GM23248 (cell line): ENCODE data around the gene NHLRC1.

ENCODE experiments used
- EZH2 ChIP-seq: fragments of 200-600 bp; sonication (generic); IDR thresholded peaks from 2 replicates; pipeline ENCODE4 v1.6.1; 2018; ENCODE audit warnings: antibody characterized with exemption, mild to moderate bottlenecking; ENCODE audit not compliant: insufficient read depth, poor library complexity, severe bottlenecking
- EZH2phosphoT487 ChIP-seq: fragments of 200-600 bp; sonication (generic); IDR thresholded peaks from 2 replicates; pipeline ENCODE4 v1.6.1; 2018; ENCODE audit warnings: antibody characterized with exemption, moderate library complexity, mild to moderate bottlenecking, low read depth; ENCODE audit not compliant: insufficient read depth

DNA sequence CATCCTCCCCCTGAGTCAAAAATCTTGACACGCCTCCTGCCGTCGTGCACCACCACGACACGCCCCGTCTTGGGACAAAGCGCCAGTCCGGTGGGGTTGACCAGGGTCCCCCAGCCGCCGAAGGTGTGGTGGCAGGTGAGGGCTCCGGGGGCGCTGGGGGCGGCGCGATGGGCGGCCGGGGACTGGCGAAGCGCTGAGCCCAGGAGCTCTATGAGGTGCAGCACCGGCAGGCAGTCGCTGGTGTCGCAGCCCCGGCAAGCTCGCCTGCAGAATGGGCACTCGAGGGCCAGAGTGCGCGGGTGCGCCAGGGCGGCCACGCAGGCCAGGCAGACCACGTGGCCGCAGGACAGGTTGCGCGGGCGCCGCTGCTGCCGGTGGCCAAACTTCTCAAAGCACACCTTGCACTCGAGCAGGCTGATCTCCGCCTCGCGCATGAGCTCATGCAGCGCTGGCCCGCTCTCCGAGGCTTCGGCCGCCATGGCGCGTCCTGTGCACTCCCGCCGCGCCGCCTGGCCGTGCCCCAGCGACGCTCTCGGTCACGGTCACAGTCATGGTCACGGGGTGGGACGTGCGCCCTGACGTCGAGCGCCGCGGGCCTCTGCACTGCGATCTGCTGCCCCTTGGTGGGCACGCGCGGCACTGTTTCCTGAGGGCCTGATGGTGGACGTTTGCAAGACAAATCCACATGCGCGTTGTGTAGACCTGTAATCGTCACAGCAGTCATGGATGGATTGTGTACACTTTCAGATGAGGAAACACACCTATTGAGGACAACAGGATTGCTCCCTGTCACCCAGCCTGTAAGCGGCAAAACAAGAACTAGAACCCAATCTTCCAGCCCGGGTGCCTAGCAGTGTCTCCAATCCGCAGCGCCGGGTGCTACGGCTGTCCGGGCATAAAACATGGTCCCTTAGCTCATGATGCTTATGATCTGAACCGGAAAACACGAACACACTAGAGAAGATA, at the start of gene NHLRC1:
- TF ChIP-seq EZH2 (no peak), EZH2phosphoT487 (no peak)
